Lower leg skin (tissue), 3 donors: Measurements from ENCODE around the gene WDR76.
"Not testable (repeated sequence)": the region's sequence is repeated elsewhere in the genome, so short reads cannot be mapped to it uniquely, and the experiment has no call there.

Source experiments
- CTCF ChIP-seq, 3 donors: fragments of 450-650 bp; IDR thresholded peaks; one replicate each; pipeline ENCODE4 v1.5.1; 2016; ENCODE audit warnings: antibody characterized with exemption in 3 of 3, mild to moderate bottlenecking in 3 of 3, moderate library complexity in 2 of 3
- POLR2A ChIP-seq, 2 donors: fragments of 450-650 bp; IDR thresholded peaks; one replicate each; pipeline ENCODE4 v1.6.1; 2016 to 2017; ENCODE audit warnings: antibody characterized with exemption in 2 of 2, mild to moderate bottlenecking in 1 of 2, moderate library complexity in 1 of 2

GRCh38 chr15:43815064-43815463, 11.7 kb upstream of the WDR76 start:
- TF ChIP-seq CTCF, POLR2A (IDR thresholded peaks at IDR 0.05): not testable (repeated sequence)
